WTC11 (cell line): ENCODE results near the gene PKIG. TPM values are rescaled to one million over a fixed set of nuclear protein-coding genes. Genes with fewer than 3 reads are reported as not detected.

Source experiments
- ATAC-seq: fragments of 200-7000 bp; cut with Tn5 transposase; 2 replicates; pipeline ENCODE4 v1.10.0; 2021; ENCODE audit warnings: mild to moderate bottlenecking, moderate library complexity
- CTCF ChIA-PET: fragments of 300-600 bp; sonication (Branson Sonifier 250); formaldehyde crosslinking; loops from one replicate; lab custom pipeline; 2021; ENCODE audit warnings: antibody characterized with exemption; lab: Charles Lee
- POLR2A ChIA-PET: fragments of 350-600 bp; sonication (Branson Sonifier 250); formaldehyde crosslinking; loops from one replicate; lab custom pipeline; 2021; ENCODE audit warnings: antibody characterized with exemption; lab: Charles Lee
- DNase-seq: peaks from one replicate; pipeline ENCODE4 v3.0.0; 2021; ENCODE audit warnings: low spot score
- H3K27ac Mint-ChIP-seq: 2 replicates; pipeline ENCODE4 v1.8.0; 2021; ENCODE audit warnings: mixed read lengths
- H3K27me3 Mint-ChIP-seq: 2 replicates; pipeline ENCODE4 v1.8.0; 2021; ENCODE audit warnings: low read depth, mild to moderate bottlenecking, moderate library complexity, mixed read lengths
- H3K36me3 Mint-ChIP-seq: 2 replicates; pipeline ENCODE4 v1.8.0; 2021; ENCODE audit warnings: mixed read lengths
- H3K4me1 Mint-ChIP-seq: 2 replicates; pipeline ENCODE4 v1.8.0; 2022; ENCODE audit warnings: mixed read lengths
- H3K4me3 Mint-ChIP-seq: 2 replicates; pipeline ENCODE4 v1.8.0; 2021; ENCODE audit warnings: mild to moderate bottlenecking, moderate library complexity, mixed read lengths
- H3K9me3 Mint-ChIP-seq: 2 replicates; pipeline ENCODE4 v1.8.0; 2021; ENCODE audit warnings: mixed read lengths
- CBFB ChIP-seq: sonication (generic); formaldehyde crosslinking; IDR thresholded peaks from 2 replicates; pipeline ENCODE4 v1.8.1; 2022; ENCODE audit warnings: mild to moderate bottlenecking, low read depth, missing genetic modification reagents
- ERG ChIP-seq: fragments of 250-450 bp; sonication (Bioruptor Pico); IDR thresholded peaks from 2 replicates; pipeline ENCODE4 v1.8.0; 2021; ENCODE audit warnings: mild to moderate bottlenecking
- GABPB1 ChIP-seq: sonication (generic); formaldehyde crosslinking; IDR thresholded peaks from 2 replicates; pipeline ENCODE4 v1.8.1; 2023; ENCODE audit warnings: mild to moderate bottlenecking, missing genetic modification reagents
- GRHL2 ChIP-seq: fragments of 250-450 bp; sonication (Bioruptor Pico); IDR thresholded peaks from 2 replicates; pipeline ENCODE4 v1.8.0; 2022; ENCODE audit warnings: mild to moderate bottlenecking, moderate library complexity; ENCODE audit not compliant: insufficient replicate concordance, severe bottlenecking
- GTF2I ChIP-seq: fragments of 250-450 bp; sonication (Bioruptor Pico); conservative IDR thresholded peaks from 2 replicates; pipeline ENCODE4 v1.4.0; 2021; ENCODE audit warnings: mild to moderate bottlenecking
- MYBL2 ChIP-seq: sonication (generic); formaldehyde crosslinking; IDR thresholded peaks from 2 replicates; pipeline ENCODE4 v1.8.1; 2023; ENCODE audit warnings: mild to moderate bottlenecking, moderate library complexity, missing genetic modification reagents
- NFATC4 ChIP-seq: fragments of 250-450 bp; sonication (Bioruptor Pico); IDR thresholded peaks from 2 replicates; pipeline ENCODE4 v1.9.0; 2021; ENCODE audit warnings: mild to moderate bottlenecking
- NR3C1 ChIP-seq: sonication (generic); formaldehyde crosslinking; conservative IDR thresholded peaks from 2 replicates; pipeline ENCODE4 v1.8.1; 2023; ENCODE audit warnings: low read depth, mild to moderate bottlenecking, missing genetic modification reagents
- SMAD4 ChIP-seq: sonication (generic); formaldehyde crosslinking; IDR thresholded peaks from 2 replicates; pipeline ENCODE4 v1.8.0; 2022; ENCODE audit warnings: mild to moderate bottlenecking, missing genetic modification reagents
- TCF7 ChIP-seq: sonication (generic); formaldehyde crosslinking; IDR thresholded peaks from 2 replicates; pipeline ENCODE4 v1.8.0; 2022; ENCODE audit warnings: mild to moderate bottlenecking, low read depth, missing genetic modification reagents, moderate library complexity
- TEAD1 ChIP-seq: sonication (generic); formaldehyde crosslinking; IDR thresholded peaks from 2 replicates; pipeline ENCODE4 v1.8.0; 2022; ENCODE audit warnings: mild to moderate bottlenecking, missing genetic modification reagents
- TEAD4 ChIP-seq: sonication (generic); formaldehyde crosslinking; IDR thresholded peaks from 2 replicates; pipeline ENCODE4 v1.8.0; 2022; ENCODE audit warnings: mild to moderate bottlenecking, missing genetic modification reagents
- ZBTB21 ChIP-seq: sonication (generic); formaldehyde crosslinking; IDR thresholded peaks from 2 replicates; pipeline ENCODE4 v1.8.1; 2023; ENCODE audit warnings: mild to moderate bottlenecking, missing genetic modification reagents, borderline replicate concordance
- ZNF281 ChIP-seq: sonication (generic); formaldehyde crosslinking; IDR thresholded peaks from 2 replicates; pipeline ENCODE4 v1.8.0; 2023; ENCODE audit warnings: mild to moderate bottlenecking, missing genetic modification reagents
- ZNF396 ChIP-seq: fragments of 250-450 bp; sonication (Bioruptor Pico); IDR thresholded peaks from 2 replicates; pipeline ENCODE4 v1.8.0; 2021; ENCODE audit warnings: mild to moderate bottlenecking, moderate library complexity, borderline replicate concordance
- ZNF416 ChIP-seq: fragments of 250-450 bp; sonication (Bioruptor Pico); IDR thresholded peaks from 2 replicates; pipeline ENCODE4 v1.9.0; 2021; ENCODE audit warnings: mild to moderate bottlenecking, inconsistent platforms
- total RNA-seq: library from RNA; stranded (reverse); gene quantifications from 3 replicates; pipeline ENCODE4 v1.2.3, GENCODE V29; 2021
- TF ChIP-seq, protein P1 (sequence below): sonication (generic); formaldehyde crosslinking; IDR thresholded peaks from 2 replicates; pipeline ENCODE4 v1.8.1; 2022; ENCODE audit warnings: low read depth, mild to moderate bottlenecking, moderate library complexity, missing genetic modification reagents, borderline replicate concordance
- TF ChIP-seq, protein P2 (sequence below): sonication (generic); formaldehyde crosslinking; conservative IDR thresholded peaks from 2 replicates; pipeline ENCODE4 v1.8.1; 2022; ENCODE audit warnings: mild to moderate bottlenecking, missing genetic modification reagents
- TF ChIP-seq, protein P3 (sequence below): sonication (generic); formaldehyde crosslinking; IDR thresholded peaks from 2 replicates; pipeline ENCODE4 v1.8.1; 2023; ENCODE audit warnings: mild to moderate bottlenecking, moderate library complexity, missing genetic modification reagents
- TF ChIP-seq, protein P4 (sequence below): fragments of 250-450 bp; sonication (Bioruptor Pico); IDR thresholded peaks from 2 replicates; pipeline ENCODE4 v1.9.0; 2021; ENCODE audit warnings: mild to moderate bottlenecking
- TF ChIP-seq, protein P5 (sequence below): sonication (generic); formaldehyde crosslinking; IDR thresholded peaks from 2 replicates; pipeline ENCODE4 v1.8.1; 2023; ENCODE audit warnings: mild to moderate bottlenecking, missing genetic modification reagents, moderate library complexity
- TF ChIP-seq, protein P6 (sequence below): sonication (generic); formaldehyde crosslinking; IDR thresholded peaks from 2 replicates; pipeline ENCODE4 v1.8.1; 2022; ENCODE audit warnings: low read depth, missing genetic modification reagents, borderline replicate concordance

Gene PKIG
- total RNA-seq, 1 experiment from 2014 or later, result 22.7 TPM

GRCh38 chr20:44624152-44624551, 41.8 kb downstream of the PKIG start:
- DNase-seq, result no peak
- TF ChIP-seq GRHL2 (CRISPR knock-in tag), result no peak
- no peak for TF ChIP-seq TEAD1 (CRISPR knock-in tag)
- TF ChIP-seq NFATC4 (CRISPR knock-in tag), result no peak
- TF ChIP-seq, protein P1, sequence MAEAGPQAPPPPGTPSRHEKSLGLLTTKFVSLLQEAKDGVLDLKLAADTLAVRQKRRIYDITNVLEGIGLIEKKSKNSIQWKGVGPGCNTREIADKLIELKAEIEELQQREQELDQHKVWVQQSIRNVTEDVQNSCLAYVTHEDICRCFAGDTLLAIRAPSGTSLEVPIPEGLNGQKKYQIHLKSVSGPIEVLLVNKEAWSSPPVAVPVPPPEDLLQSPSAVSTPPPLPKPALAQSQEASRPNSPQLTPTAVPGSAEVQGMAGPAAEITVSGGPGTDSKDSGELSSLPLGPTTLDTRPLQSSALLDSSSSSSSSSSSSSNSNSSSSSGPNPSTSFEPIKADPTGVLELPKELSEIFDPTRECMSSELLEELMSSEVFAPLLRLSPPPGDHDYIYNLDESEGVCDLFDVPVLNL (CRISPR knock-in tag), result no peak
- TF ChIP-seq, protein P2, sequence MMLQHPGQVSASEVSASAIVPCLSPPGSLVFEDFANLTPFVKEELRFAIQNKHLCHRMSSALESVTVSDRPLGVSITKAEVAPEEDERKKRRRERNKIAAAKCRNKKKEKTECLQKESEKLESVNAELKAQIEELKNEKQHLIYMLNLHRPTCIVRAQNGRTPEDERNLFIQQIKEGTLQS (CRISPR knock-in tag), result no peak
- TF ChIP-seq ZNF396 (CRISPR knock-in tag), result no peak
- TF ChIP-seq GTF2I (CRISPR knock-in tag), result no peak
- TF ChIP-seq SMAD4 (CRISPR knock-in tag), result no peak
- TF ChIP-seq ERG, result no peak
- no peak for TF ChIP-seq NR3C1 (CRISPR knock-in tag)
- TF ChIP-seq, all 79 proteins: peak for 0
- no peaks in the 10 kb centered on the region for H3K4me1 Mint-ChIP-seq
- peaks cover 52% of the 10 kb centered on the region for H3K36me3 Mint-ChIP-seq
- no peaks in the 10 kb centered on the region for H3K9me3 Mint-ChIP-seq
- H3K4me3 Mint-ChIP-seq, result no peak overlapping the region
- H3K27me3 Mint-ChIP-seq, result peaks cover 63% of the 10 kb centered on the region
- ChIA-PET POLR2A (interaction anchor here (0.7 kb wide), 1 partner anchor 130 kb away, joined by 4 read pairs; no protein-coding TSS in a partner anchor), CTCF (interaction anchor here (1.3 kb wide), 1 partner anchor 21 kb away, joined by 3 read pairs; no protein-coding TSS in a partner anchor)
- no peak overlapping the region for H3K27ac Mint-ChIP-seq
- no peak for ATAC-seq

GRCh38 chr20:44624743-44625271, 42.4 kb downstream of the PKIG start:
- no peak for DNase-seq
- Mint-ChIP-seq H3K4me3 (no peak overlapping the region), H3K36me3 (peaks cover 45% of the 10 kb centered on the region), H3K4me1 (peaks cover 2% of the 10 kb centered on the region), H3K27me3 (peaks cover 57% of the 10 kb centered on the region), H3K9me3 (no peaks in the 10 kb centered on the region), H3K27ac (no peak overlapping the region)
- ChIA-PET CTCF (no interaction called here), POLR2A (no interaction called here)
- TF ChIP-seq MYBL2, result no peak
- TF ChIP-seq, protein P3, sequence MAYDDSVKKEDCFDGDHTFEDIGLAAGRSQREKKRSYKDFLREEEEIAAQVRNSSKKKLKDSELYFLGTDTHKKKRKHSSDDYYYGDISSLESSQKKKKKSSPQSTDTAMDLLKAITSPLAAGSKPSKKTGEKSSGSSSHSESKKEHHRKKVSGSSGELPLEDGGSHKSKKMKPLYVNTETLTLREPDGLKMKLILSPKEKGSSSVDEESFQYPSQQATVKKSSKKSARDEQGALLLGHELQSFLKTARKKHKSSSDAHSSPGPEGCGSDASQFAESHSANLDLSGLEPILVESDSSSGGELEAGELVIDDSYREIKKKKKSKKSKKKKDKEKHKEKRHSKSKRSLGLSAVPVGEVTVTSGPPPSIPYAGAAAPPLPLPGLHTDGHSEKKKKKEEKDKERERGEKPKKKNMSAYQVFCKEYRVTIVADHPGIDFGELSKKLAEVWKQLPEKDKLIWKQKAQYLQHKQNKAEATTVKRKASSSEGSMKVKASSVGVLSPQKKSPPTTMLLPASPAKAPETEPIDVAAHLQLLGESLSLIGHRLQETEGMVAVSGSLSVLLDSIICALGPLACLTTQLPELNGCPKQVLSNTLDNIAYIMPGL (CRISPR knock-in tag), result no peak
- TF ChIP-seq ZNF416 (CRISPR knock-in tag), result no peak
- TF ChIP-seq, protein P4, sequence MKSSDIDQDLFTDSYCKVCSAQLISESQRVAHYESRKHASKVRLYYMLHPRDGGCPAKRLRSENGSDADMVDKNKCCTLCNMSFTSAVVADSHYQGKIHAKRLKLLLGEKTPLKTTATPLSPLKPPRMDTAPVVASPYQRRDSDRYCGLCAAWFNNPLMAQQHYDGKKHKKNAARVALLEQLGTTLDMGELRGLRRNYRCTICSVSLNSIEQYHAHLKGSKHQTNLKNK (CRISPR knock-in tag), result no peak
- TF ChIP-seq CBFB (CRISPR knock-in tag), result no peak
- no peak for TF ChIP-seq ZNF396 (CRISPR knock-in tag)
- TF ChIP-seq ZBTB21 (CRISPR knock-in tag), result no peak
- TF ChIP-seq, protein P1 (CRISPR knock-in tag), result no peak
- no peak for TF ChIP-seq ZNF281
- TF ChIP-seq TCF7 (CRISPR knock-in tag), result no peak
- TF ChIP-seq, protein P5, sequence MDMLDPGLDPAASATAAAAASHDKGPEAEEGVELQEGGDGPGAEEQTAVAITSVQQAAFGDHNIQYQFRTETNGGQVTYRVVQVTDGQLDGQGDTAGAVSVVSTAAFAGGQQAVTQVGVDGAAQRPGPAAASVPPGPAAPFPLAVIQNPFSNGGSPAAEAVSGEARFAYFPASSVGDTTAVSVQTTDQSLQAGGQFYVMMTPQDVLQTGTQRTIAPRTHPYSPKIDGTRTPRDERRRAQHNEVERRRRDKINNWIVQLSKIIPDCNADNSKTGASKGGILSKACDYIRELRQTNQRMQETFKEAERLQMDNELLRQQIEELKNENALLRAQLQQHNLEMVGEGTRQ (CRISPR knock-in tag), result no peak
- TF ChIP-seq SMAD4 (CRISPR knock-in tag), result no peak
- TF ChIP-seq GABPB1, result no peak
- TF ChIP-seq, protein P6, sequence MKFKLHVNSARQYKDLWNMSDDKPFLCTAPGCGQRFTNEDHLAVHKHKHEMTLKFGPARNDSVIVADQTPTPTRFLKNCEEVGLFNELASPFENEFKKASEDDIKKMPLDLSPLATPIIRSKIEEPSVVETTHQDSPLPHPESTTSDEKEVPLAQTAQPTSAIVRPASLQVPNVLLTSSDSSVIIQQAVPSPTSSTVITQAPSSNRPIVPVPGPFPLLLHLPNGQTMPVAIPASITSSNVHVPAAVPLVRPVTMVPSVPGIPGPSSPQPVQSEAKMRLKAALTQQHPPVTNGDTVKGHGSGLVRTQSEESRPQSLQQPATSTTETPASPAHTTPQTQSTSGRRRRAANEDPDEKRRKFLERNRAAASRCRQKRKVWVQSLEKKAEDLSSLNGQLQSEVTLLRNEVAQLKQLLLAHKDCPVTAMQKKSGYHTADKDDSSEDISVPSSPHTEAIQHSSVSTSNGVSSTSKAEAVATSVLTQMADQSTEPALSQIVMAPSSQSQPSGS (CRISPR knock-in tag), result no peak
- no peak for TF ChIP-seq NR3C1 (CRISPR knock-in tag)
- no peak for TF ChIP-seq TEAD4
- no peak for ATAC-seq
